ENCODE measurements around the gene ASCC3. TPM values are rescaled to one million over a fixed set of nuclear protein-coding genes. Genes with fewer than 3 reads are reported as not detected.

ASCC3 gene
- total RNA-seq, 1 donor from 2014 or later = 47.8 TPM

DNA sequence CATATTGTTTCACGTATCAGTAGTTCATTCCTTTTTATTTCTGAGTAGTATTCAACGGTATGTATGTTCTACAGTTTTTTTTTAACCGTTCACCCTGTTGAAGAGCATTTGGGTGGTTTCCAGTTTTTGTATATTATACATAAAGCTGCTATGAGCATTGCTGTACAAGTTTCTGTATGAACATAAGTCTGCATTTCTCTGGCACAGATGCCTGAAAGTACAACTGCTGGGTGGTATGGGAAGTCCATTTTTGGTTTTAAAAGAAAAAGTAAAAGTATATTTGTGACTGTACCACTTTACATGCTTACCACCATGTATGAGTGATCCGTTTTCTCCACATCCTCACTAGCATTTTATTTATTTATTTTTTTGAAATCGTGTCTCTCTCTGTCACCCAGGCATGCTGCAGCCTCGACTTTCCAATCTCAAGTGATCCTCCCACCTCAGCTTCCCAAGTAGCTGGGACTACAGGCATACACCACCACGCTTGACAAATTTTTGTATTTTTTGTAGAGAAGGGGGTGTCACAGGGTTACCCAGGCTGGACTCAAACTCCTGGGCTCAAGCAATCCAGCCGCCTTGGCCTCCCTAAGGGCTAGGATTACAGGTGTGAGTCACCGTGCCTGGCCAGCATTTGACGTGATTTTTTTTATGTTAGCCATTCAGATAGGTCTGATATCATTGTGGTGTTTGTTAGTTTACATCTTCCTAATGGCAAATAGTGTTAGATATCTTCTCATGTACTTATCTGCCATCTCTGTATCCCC is 405.4 kb downstream of the ASCC3 start:
- Mint-ChIP-seq H3K4me3 (no peak overlapping the region), H3K9me3 (no peaks in the 10 kb centered on the region), H3K36me3 (ENCODE audit: low read depth) (no peaks in the 10 kb centered on the region), H3K27me3 (peaks cover 22% of the 10 kb centered on the region), H3K4me1 (no peaks in the 10 kb centered on the region), H3K27ac (no peak overlapping the region)
- ATAC-seq (ENCODE audit: low read depth) (no peak), DNase-seq (no peak)
- intact Hi-C loops (cut with micrococcal nuclease) = loop anchor here (10.0 kb wide), 1 partner anchor 1011 kb away; no protein-coding TSS in a partner anchor
- CTCF ChIA-PET = no interaction called here
- TF ChIP-seq, protein P1, sequence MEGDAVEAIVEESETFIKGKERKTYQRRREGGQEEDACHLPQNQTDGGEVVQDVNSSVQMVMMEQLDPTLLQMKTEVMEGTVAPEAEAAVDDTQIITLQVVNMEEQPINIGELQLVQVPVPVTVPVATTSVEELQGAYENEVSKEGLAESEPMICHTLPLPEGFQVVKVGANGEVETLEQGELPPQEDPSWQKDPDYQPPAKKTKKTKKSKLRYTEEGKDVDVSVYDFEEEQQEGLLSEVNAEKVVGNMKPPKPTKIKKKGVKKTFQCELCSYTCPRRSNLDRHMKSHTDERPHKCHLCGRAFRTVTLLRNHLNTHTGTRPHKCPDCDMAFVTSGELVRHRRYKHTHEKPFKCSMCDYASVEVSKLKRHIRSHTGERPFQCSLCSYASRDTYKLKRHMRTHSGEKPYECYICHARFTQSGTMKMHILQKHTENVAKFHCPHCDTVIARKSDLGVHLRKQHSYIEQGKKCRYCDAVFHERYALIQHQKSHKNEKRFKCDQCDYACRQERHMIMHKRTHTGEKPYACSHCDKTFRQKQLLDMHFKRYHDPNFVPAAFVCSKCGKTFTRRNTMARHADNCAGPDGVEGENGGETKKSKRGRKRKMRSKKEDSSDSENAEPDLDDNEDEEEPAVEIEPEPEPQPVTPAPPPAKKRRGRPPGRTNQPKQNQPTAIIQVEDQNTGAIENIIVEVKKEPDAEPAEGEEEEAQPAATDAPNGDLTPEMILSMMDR (IDR thresholded peaks at IDR 0.05) = no peak
- POLR2A ChIA-PET = no interaction called here

DNA sequence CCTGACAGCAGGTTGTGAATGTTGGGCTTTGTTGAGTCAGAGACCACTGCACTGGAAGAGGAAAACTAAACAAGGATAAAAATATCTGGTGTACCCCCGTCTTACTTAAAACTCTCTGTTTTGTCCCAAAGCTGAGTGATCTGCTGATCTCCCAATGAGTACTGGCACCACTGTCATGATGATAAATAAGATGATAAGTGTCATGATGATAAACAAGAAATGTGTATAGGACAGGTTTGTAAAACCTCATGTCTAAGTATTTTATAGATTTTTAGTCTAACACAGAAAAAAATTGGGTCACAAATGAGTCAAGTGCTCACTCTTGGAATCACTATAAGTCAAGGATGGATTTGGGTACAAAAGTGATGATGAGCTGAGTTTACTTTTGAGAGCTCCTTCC is 407.9 kb downstream of the ASCC3 start:
- H3K36me3 Mint-ChIP-seq (ENCODE audit: low read depth) = no peaks in the 10 kb centered on the region
- intact Hi-C loops (cut with micrococcal nuclease) = loop anchor here (10.0 kb wide), 1 partner anchor 1008 kb away; no protein-coding TSS in a partner anchor
- H3K9me3 Mint-ChIP-seq = no peaks in the 10 kb centered on the region
- DNase-seq (no peak), ATAC-seq (ENCODE audit: low read depth) (no peak)
- peaks cover 37% of the 10 kb centered on the region for H3K27me3 Mint-ChIP-seq
- TF ChIP-seq, protein P1 (IDR thresholded peaks at IDR 0.05) = no peak
- no peak overlapping the region for H3K27ac Mint-ChIP-seq
- no peaks in the 10 kb centered on the region for H3K4me1 Mint-ChIP-seq
- ChIA-PET POLR2A (no interaction called here), CTCF (interaction anchor here (1.0 kb wide), 1 partner anchor 472 kb away, joined by 3 read pairs; no protein-coding TSS in a partner anchor)
- H3K4me3 Mint-ChIP-seq = no peak overlapping the region

DNA sequence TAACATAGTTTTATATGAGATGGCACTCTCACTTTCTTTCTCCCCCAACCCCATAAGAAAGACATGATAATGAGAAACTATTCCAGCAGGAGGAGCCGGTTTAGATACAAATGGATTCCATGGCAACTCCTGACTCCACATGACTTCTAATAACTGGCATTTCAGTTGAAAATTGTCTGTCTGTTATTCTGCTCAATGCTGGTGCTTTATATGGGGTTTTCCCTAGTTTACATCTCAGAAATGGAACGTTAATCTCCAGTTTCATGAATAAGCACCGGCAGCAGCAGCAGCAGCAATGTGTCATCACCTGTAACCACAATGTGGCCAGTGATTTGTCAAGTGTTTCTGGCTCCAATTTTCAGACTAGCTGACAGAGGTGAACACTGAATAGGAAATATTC is 408.5 kb downstream of the ASCC3 start:
- TF ChIP-seq, protein P1 (IDR thresholded peaks at IDR 0.05) = no peak
- no peak overlapping the region for H3K4me3 Mint-ChIP-seq
- ChIA-PET CTCF (no interaction called here), POLR2A (no interaction called here)
- ATAC-seq (ENCODE audit: low read depth) = no peak
- no peak overlapping the region for H3K27ac Mint-ChIP-seq
- H3K36me3 Mint-ChIP-seq (ENCODE audit: low read depth) = no peaks in the 10 kb centered on the region
- intact Hi-C loops (cut with micrococcal nuclease) = loop anchor here (10.0 kb wide), 1 partner anchor 1008 kb away; no protein-coding TSS in a partner anchor
- no peaks in the 10 kb centered on the region for H3K4me1 Mint-ChIP-seq
- H3K9me3 Mint-ChIP-seq = peaks cover 4% of the 10 kb centered on the region
- H3K27me3 Mint-ChIP-seq = peaks cover 40% of the 10 kb centered on the region
- DNase-seq = no peak

DNA sequence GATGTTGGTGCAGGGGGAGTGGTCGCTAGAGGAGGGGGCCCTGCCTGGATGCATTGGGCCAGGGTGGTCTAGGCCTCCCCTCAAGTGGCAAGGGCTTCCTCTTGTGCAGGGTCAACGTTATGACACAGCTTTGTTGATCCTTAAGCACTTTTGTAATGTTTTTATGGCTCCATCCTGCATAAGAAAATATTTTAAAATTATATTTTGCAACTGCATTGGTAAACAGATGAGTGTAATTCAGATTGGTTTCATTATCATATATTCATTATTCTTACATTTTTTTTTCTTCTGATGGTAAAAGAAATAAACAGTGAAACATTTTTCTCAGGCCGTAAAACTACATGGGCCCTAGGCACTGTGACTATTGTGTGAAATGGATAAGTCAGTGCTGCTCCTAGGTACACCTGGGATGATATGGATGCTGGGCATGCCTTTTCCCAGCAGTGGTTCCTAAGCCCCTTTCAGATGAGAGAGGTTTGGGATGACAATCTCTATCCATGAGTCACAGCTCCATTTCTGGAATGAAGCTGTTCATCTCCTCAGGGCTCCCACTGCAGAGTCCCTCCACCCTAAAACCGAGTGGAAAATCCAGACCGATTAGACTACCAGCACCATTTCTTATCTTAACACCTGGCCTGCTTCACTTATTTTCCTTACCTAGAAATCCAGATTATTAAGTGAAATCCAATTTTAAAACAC is 410.6 kb downstream of the ASCC3 start:
- H3K4me3 Mint-ChIP-seq = no peak overlapping the region
- H3K9me3 Mint-ChIP-seq = peaks cover 4% of the 10 kb centered on the region
- no peak overlapping the region for H3K27ac Mint-ChIP-seq
- H3K4me1 Mint-ChIP-seq = peaks cover 12% of the 10 kb centered on the region
- ChIA-PET POLR2A (no interaction called here), CTCF (no interaction called here)
- H3K27me3 Mint-ChIP-seq = peaks cover 57% of the 10 kb centered on the region
- ATAC-seq (ENCODE audit: low read depth) = no peak
- no peak for DNase-seq
- TF ChIP-seq, protein P1 (IDR thresholded peaks at IDR 0.05) = no peak
- intact Hi-C loops (cut with micrococcal nuclease) = loop anchor here (10.0 kb wide), 1 partner anchor 1006 kb away; no protein-coding TSS in a partner anchor
- H3K36me3 Mint-ChIP-seq (ENCODE audit: low read depth) = no peaks in the 10 kb centered on the region
